GM12864 (cell line): ENCODE results near the gene KIAA1549.
A peak's percentile ranks its signal among the peaks of the same experiment; 100 is the strongest.
"Not testable (repeated sequence)": the region's sequence is repeated elsewhere in the genome, so short reads cannot be mapped to it uniquely, and the experiment has no call there.

Source experiments
- DNase-seq: peaks from one replicate; pipeline ENCODE4 v3.0.0-alpha.2; 2011; ENCODE audit warnings: low read depth
- H3K4me3 ChIP-seq: 2 replicates; pipeline ENCODE4 v1.5.1; 2011; ENCODE audit warnings: mild to moderate bottlenecking, low read depth, low read length, control low read depth
- TF ChIP-seq, protein P1 (sequence below): IDR thresholded peaks from 2 replicates; pipeline ENCODE4 v1.5.1; 2011; ENCODE audit warnings: low read depth, mild to moderate bottlenecking, moderate library complexity, low read length, control low read depth, inconsistent platforms; ENCODE audit errors: missing control alignments

KIAA1549 gene

GRCh38 chr7:138981332-138982203, at the start of gene KIAA1549:
KIAA1549 (minus strand) TSS chr7:138981389; CDS start chr7:138981269, 120 bp downstream.
- peak within 1 kb of the TSS; percentile 49 for H3K4me3 ChIP-seq
- no peak for DNase-seq
- TF ChIP-seq, protein P1, sequence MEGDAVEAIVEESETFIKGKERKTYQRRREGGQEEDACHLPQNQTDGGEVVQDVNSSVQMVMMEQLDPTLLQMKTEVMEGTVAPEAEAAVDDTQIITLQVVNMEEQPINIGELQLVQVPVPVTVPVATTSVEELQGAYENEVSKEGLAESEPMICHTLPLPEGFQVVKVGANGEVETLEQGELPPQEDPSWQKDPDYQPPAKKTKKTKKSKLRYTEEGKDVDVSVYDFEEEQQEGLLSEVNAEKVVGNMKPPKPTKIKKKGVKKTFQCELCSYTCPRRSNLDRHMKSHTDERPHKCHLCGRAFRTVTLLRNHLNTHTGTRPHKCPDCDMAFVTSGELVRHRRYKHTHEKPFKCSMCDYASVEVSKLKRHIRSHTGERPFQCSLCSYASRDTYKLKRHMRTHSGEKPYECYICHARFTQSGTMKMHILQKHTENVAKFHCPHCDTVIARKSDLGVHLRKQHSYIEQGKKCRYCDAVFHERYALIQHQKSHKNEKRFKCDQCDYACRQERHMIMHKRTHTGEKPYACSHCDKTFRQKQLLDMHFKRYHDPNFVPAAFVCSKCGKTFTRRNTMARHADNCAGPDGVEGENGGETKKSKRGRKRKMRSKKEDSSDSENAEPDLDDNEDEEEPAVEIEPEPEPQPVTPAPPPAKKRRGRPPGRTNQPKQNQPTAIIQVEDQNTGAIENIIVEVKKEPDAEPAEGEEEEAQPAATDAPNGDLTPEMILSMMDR: no peak

DNA sequence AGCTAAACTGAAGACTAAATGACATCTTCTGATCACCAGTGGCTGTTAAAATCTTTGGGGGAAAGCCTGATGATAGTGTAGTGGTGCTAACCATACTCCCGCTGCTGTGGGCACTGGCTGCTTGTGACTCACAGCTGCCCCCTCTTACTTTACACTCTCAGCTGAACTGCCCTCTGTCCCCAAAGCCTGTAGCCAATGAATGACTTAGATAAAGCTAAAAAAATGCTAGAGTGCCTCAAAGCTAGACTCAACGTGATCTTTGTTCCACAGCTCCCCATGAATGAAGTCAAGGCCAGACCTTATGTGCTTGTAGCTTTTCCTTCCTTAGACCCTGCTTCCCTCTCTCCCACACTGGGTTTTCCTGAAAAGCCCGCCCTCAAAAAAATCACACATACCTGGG, 48.2 kb upstream of the KIAA1549 start:
- TF ChIP-seq, protein P1: no peak

GRCh38 chr7:139026551-139026950, 45.4 kb upstream of the KIAA1549 start:
- DNase-seq: no peak
- H3K4me3 ChIP-seq: no peak overlapping the region
- TF ChIP-seq, protein P1: no peak

More for the DNA sequence above, 48.2 kb upstream of the KIAA1549 start:
- DNase-seq: no peak
- H3K4me3 ChIP-seq: no peak overlapping the region

- H3K4me3 ChIP-seq, DNase-seq: not testable (repeated sequence)
Observed at GRCh38 chr7:139025861-139026260, 44.7 kb upstream of the KIAA1549 start.

DNA sequence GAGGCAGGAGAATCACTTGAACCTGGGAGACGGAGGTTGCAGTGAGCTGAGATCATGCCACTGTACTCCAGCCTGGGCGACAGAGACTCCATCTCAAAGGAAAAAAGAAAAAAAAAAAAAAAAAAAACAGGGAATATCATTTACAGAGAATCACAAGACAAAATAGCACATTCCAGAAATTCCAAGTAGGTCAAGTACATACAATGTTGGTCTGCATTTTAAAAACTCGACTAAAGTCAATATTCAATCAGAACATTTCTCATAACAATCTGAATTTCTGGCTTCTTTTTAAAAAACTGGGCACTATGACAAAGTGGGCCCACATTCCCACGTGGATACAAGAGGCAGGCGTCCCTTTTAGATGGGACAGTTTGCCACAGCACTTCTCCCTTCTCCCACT, 41.9 kb upstream of the KIAA1549 start:
- no peak for DNase-seq
- TF ChIP-seq, protein P1: no peak
- H3K4me3 ChIP-seq: no peak overlapping the region

DNA sequence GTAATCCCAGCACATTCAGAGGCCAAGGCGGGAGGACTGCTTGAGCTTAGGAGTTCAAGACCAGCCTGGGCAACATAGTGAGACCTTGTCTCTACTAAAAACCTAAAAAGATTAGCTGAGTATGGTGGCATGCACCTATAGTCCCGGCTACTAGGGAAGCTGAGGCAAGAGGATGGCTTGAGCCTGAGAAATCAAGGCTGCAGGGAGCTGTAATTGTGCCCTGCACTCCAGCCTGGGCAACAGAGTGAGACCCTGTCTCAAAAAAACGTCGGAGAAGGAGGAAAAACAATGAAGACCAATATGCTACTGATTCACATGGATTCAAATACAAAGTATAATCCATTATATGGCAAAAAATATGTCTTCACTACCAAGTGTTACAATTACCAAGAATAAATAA, 41.1 kb upstream of the KIAA1549 start:
- TF ChIP-seq, protein P1: no peak
- DNase-seq: no peak
- no peak overlapping the region for H3K4me3 ChIP-seq

GRCh38 chr7:139018910-139019309, 37.7 kb upstream of the KIAA1549 start:
- H3K4me3 ChIP-seq: no peak overlapping the region
- TF ChIP-seq, protein P1: no peak
- DNase-seq: no peak
